Heart left ventricle (tissue), 16 donors: Measurements from ENCODE around the gene ANK2. TPM values are rescaled to one million over a fixed set of nuclear protein-coding genes. Genes with fewer than 3 reads are reported as not detected.

ENCODE experiments used
- ATAC-seq, 4 donors: fragments of 200-7000 bp; cut with Tn5 transposase; one replicate each; pipeline ENCODE4 v1.9.1; 2020 to 2022; ENCODE audit warnings: moderate library complexity in 4 of 4, mild to moderate bottlenecking in 3 of 4, moderate number of reproducible peaks in 1 of 4
- DNase-seq, 5 donors: peaks; one replicate each; pipeline ENCODE4 v3.0.0-alpha.2; 2020
- H3K27ac ChIP-seq, 12 donors: fragments of 200-600 bp; sonication (generic) in 4 of 12; one replicate each; pipeline versions ENCODE4 v1.5.0 to v1.8.0; 2016 to 2022; ENCODE audit warnings: mild to moderate bottlenecking in 2 of 12
- H3K27me3 ChIP-seq, 9 donors: fragments of 200-600 bp; sonication (generic) in 2 of 9; one replicate each; pipeline versions ENCODE4 v1.5.1 to v1.8.0; 2016 to 2022; ENCODE audit warnings: mild to moderate bottlenecking in 3 of 9
- H3K36me3 ChIP-seq, 9 donors: fragments of 200-600 bp; sonication (generic) in 2 of 9; one replicate each; pipeline versions ENCODE4 v1.5.0 to v1.8.0; 2018 to 2022; ENCODE audit warnings: mild to moderate bottlenecking in 2 of 9
- H3K4me1 ChIP-seq, 12 donors: fragments of 200-600 bp; sonication (generic) in 4 of 12; one replicate each; pipeline versions ENCODE4 v1.5.0 to v1.8.0; 2016 to 2022; ENCODE audit warnings: mild to moderate bottlenecking in 3 of 12
- H3K4me3 ChIP-seq, 12 donors: fragments of 200-600 bp; sonication (generic) in 4 of 12; one replicate each; pipeline versions ENCODE4 v1.5.0 to v1.8.0; 2017 to 2022; ENCODE audit warnings: mild to moderate bottlenecking in 9 of 12, moderate library complexity in 4 of 12
- H3K9me3 ChIP-seq, 12 donors: fragments of 200-600 bp; sonication (generic) in 4 of 12; one replicate each; pipeline versions ENCODE4 v1.5.0 to v1.8.0; 2016 to 2022; ENCODE audit warnings: mild to moderate bottlenecking in 1 of 12
- POLR2A ChIP-seq, 2 donors: fragments of 450-650 bp; IDR thresholded peaks; one replicate each; pipeline ENCODE4 v1.6.1; 2017; ENCODE audit warnings: antibody characterized with exemption in 2 of 2, mild to moderate bottlenecking in 2 of 2, moderate library complexity in 2 of 2
- WGBS, 4 donors: extraction: QIAGEN DNeasy Blood & Tissue Kit in 2 of 4; methylation state at CpG; one replicate each; pipeline versions ENCODE4 v1.1.5 to v1.1.7; 2013 to 2018; 5-methylcytosine and 5-hydroxymethylcytosine counted together
- intact Hi-C, 10 donors: fragments of 100-400 bp; cut with DNase I; formaldehyde crosslinking; loops; one replicate each; pipeline versions ENCODE4 v1.11.1 to v1.14.2; 2022
- microRNA counts, 2 donors: library from miRNA; unstranded; fragments of <30 nt; microRNA quantifications; one replicate each; lab custom pipeline; 2016
- microRNA-seq, 4 donors: library from miRNA; unstranded; fragments of <30 nt; microRNA quantifications; one replicate each; pipeline versions ENCODE4 to v1.2.0, GENCODE V29; 2017 to 2020
- polyA plus RNA-seq, 2 donors: library from polyadenylated mRNA; stranded (reverse); fragments of 200-250 nt; gene quantifications; one replicate each; pipeline ENCODE4 v1.2.3, GENCODE V29; 2013
- total RNA-seq, 9 donors: library from RNA; depleted of rRNA in 2 of 9; stranded (reverse); fragments of >200 nt in 2 of 9; fragmentation: NEBNext Ultra II Directional in 3 of 9; extraction: Animal tissue kit (Norgen Biotek cat#: 25700) in 3 of 9; gene quantifications; one replicate each; pipeline versions ENCODE4 v1.1.0 to v1.2.4, GENCODE V29; 2016 to 2023
- TF ChIP-seq, protein P1 (sequence below), 12 donors: fragments of 200-600 bp; sonication (generic) in 4 of 12; IDR thresholded peaks; one replicate each; pipeline versions ENCODE4 v1.5.0 to v1.8.0; 2018 to 2022; ENCODE audit warnings: antibody characterized with exemption in 12 of 12, mild to moderate bottlenecking in 5 of 12
- donor health status: ischemic (EF 13 %, LVEDD 7.1; RV severe dilation, severe dysfunction).
- donor health status: healthy with polysubstance abuse.
- donor health status: DM: no; HTN: yes; CAD: no.
- donor health status: DM: no; HTN: no; CAD: no.
- donor health status: ischemic (EF 25% LVEDD 6.9; RV normal size, moderate dysfunction).
- donor health status: ischemic (EF 25% LVEDD 5.7; RV mildly dilated, moderate dysfunction).
- donor health status: healthy.
- donor health status: DM: yes; HTN: yes; CAD: no.
- donor health status: ischemic (EF 35%, LVEDD 5.7; RV mildly dilated, moderate dysfunction).
- donor health status: nonischemic (EF 11% LVEDD 7.7; RV severe dilation, severe dysfunction).
- donor health status: DM: yes; HTN: yes; CAD: no.
- donor health status: PGD.
- donor health status: ischemic (EF 29% LVEDD 5.4; RV normal size, mild dysfunction).
- donor health status: nonischemic (EF 23%, LVEDD 6.1; RV moderate dilation, normal function).

ANK2 gene
- total and polyA plus RNA-seq, 11 donors, result 30.7 to 351 (median 267) TPM

DNA sequence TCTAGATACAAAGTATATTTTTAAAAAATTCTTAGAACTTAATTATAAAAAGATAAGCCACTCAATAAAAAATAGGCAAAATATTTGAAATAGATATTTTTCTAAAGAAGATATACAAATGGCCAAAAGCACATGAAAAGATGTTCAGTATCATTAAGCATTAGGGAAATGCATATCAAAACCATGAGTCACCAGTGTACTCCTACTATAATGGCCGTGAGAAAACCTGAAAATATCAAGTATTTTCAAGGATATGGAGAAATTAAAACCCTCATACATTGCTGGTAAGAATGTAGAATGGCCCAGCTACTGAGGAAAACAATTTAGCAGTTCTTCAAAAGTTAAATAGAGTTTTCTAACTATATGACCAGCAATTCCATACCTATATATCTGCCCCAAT lies 374.2 kb downstream of the ANK2 start:
- Histone ChIP-seq H3K4me1 (no peaks in the 10 kb centered on the region), H3K9me3 (peaks cover 0 to 28% (median 12%) of the 10 kb centered on the region in 12 donors), H3K36me3 (no peaks in the 10 kb centered on the region), H3K27me3 (no peaks in the 10 kb centered on the region), H3K27ac (no peak overlapping the region), H3K4me3 (no peak overlapping the region)
- ATAC-seq, result no peak
- TF ChIP-seq POLR2A (IDR thresholded peaks at IDR 0.05), result no peak
- no peak for DNase-seq
- intact Hi-C loops, result no loop called here
- WGBS, 4 donors, result 72 to 80% (median 77%) methylated on average over 1 of the region's 1 CpG

- peak overlapping the region in 1 of 12 donors; percentile 77 for H3K27ac ChIP-seq
- ATAC-seq, result no peak
- no peak for DNase-seq
- H3K36me3 ChIP-seq, result no peaks in the 10 kb centered on the region
- intact Hi-C loops, result no loop called here
- H3K4me3 ChIP-seq, result no peak overlapping the region
- peaks cover 0 to 2% (median 0%) of the 10 kb centered on the region in 12 donors for H3K9me3 ChIP-seq
- 83 to 91% (median 87%) methylated on average over 1 of the region's 1 CpG for WGBS, 4 donors
- TF ChIP-seq, protein P1, sequence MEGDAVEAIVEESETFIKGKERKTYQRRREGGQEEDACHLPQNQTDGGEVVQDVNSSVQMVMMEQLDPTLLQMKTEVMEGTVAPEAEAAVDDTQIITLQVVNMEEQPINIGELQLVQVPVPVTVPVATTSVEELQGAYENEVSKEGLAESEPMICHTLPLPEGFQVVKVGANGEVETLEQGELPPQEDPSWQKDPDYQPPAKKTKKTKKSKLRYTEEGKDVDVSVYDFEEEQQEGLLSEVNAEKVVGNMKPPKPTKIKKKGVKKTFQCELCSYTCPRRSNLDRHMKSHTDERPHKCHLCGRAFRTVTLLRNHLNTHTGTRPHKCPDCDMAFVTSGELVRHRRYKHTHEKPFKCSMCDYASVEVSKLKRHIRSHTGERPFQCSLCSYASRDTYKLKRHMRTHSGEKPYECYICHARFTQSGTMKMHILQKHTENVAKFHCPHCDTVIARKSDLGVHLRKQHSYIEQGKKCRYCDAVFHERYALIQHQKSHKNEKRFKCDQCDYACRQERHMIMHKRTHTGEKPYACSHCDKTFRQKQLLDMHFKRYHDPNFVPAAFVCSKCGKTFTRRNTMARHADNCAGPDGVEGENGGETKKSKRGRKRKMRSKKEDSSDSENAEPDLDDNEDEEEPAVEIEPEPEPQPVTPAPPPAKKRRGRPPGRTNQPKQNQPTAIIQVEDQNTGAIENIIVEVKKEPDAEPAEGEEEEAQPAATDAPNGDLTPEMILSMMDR (IDR thresholded peaks at IDR 0.05), result no peak
- no peak for TF ChIP-seq POLR2A (IDR thresholded peaks at IDR 0.05)
- peaks cover 0 to 27% (median 15%) of the 10 kb centered on the region in 12 donors for H3K4me1 ChIP-seq
- no peaks in the 10 kb centered on the region for H3K27me3 ChIP-seq
These were observed 383.7 kb downstream of the ANK2 start for GRCh38 chr4:113433116-113433515.

MicroRNAs encoded within 50 kb of the gene (microRNA counts, 767-probe panel; counts per million panel counts)
- 71.6 to 1,525 counts per million in 2 donors for microRNA hsa-miR-1243 (lab: Ali Mortazavi, UCI)

Small RNA genes lying within 50 kb of the gene (microRNA-seq; reads per million reads assigned to microRNA genes)
- 0.77 to 4.2 (median 2.1) reads per million in 4 donors for gene MIR1243
- gene MIR8082, result 0 reads per million in 4 donors
